OCI-M2 (cell line): ENCODE measurements around the gene BPIFB6.

Experiments
- DNase-seq: peaks from one replicate; lab custom pipeline; 2025; ENCODE audit not compliant: unreplicated experiment; lab: John Stamatoyannopoulos, UW

The BPIFB6 gene

DNA sequence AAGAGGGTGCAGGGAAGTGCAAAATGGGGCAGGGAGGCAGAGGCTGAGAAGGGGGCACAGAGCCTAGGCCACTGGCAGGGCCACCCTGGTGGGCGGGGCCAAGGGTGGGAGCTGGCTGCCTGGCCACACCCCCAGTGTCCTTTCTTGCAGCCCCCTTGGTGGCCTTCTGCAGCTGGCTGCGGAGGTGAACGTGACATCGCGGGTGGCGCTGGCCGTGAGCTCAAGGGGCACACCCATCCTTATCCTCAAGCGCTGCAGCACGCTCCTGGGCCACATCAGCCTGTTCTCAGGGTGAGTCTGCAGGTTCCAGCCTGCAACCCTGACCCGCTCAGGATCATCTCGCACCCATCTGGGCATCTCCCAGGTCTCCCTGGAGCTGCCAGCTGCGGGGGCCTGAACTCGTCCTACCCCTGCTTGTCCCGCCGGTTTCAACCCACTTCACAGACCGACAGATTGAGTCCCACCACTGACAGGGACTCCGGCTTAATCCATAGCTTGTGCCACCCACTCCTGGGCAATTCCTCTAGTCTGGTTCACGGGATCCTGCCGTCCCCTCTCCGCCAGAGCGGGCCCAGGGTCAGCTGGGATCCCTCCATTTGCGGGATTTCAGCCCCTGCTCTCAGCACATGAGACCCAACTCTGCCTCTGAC lies 28.4 kb downstream of the BPIFB6 start:
- no peak for DNase-seq

DNA sequence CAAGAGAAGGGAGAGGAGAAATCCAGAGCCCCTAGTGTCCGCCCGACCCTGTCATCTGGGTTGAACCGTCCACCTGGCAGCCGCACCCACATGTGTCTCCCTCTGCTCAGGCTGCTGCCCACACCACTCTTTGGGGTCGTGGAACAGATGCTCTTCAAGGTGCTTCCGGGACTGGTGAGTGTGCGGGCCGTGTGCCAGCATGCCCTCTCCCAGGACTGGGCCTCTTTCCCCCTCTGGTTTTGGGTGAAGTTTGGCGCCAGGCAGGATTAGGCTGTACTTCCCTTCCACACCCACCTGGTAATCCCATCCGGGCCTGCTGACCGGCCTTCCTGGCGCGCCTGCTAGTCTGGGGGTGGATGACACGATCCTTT lies 30.2 kb downstream of the BPIFB6 start:
- DNase-seq: no peak

DNA sequence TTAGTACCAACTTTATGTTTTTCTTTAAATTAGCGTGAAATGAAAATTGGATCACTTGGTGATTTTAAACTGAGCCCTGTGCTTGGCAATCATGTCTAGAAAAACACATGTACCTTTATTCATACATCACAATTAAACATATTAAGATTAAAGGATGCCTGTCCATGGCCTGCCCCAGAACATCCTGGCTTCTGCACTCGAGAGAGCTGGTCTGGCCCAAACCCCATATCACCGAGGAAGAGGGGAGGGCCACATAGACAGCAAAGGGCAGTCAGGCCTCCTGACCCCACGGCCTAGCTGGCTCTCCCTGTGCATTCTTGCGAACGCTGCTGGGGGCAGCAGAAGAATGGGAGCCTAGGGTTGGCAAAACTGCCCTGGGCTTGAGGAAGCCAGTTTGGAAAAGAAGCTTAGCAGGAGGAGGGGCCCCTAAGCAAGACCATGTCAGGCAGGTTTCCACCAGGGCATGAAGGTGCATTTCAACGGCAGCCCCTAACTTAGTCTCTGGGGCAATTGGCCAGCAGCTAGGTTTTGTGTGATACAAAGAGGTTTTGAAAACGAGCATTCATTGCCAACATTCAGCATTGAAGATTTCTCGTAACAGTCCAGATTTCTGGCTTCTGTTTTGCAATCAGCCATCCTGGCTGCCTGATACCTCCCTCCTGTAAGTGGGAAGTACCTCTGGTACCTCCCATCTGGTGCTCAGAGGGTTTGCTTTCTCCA lies 30.8 kb downstream of the BPIFB6 start:
- no peak for DNase-seq

DNA sequence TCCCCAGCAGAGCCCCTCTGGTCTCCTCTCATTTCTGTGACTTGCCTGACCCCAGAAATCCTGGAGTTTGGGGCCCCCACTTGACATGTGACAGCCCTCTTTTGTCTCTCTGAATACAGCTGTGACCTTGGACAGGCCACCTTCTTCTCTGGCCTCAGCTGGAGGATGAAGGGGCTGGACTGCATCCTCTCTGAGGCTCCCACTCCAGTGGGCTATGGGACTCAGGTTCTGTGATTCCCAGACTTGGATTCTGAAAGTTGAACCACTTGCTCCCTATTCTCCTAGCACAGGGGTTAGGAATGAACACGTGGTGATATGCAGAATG lies 31.3 kb downstream of the BPIFB6 start:
- DNase-seq: no peak

DNA sequence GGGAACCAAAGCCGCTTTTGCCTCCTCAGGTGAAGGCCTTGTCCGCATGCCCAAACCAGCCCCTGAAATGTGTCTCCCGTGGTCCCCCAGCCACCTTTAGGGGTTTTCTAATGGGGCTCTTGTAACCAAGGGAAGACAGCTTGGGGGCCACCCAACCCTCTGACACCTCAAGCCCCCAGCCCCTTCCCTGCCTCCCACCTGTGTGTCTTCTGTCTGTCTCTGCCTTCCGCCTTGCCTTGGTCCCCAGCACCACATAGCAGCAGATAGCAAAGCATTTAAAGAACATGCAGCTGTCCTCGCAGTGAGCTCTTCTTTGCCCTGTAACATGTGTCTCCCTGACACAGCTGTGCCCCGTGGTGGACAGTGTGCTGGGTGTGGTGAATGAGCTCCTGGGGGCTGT lies 31.8 kb downstream of the BPIFB6 start:
- no peak for DNase-seq

DNA sequence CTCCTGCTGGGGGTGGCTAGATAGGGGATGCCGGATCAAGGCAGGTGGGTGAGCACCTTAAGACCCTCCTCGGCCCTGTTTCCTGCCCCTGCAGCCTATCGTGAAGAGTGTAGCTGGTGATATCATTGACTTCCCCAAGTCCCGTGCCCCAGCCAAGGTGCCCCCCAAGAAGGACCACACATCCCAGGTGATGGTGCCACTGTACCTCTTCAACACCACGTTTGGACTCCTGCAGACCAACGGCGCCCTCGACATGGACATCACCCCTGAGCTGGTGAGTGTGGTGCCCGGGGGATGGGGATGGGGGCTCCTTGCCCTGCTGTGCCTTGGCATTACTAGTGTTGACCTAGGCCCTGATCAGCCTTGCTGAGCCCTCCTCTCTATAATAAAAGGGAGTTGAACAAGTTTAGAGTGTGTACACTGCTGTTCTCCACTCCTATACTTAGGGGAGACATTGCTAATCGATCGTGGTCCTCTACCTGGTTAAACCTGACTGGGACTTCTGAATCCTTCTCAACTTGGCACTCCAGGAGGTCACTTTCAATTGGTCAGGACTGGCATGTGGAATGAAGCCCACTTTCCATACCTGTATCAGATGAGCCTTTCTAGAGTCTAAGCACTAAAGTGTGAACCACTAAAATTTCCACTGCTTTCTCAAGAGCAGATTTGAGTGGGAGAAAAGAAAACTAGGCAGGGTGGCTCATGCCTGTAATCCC lies 33.3 kb downstream of the BPIFB6 start:
- DNase-seq: no peak

DNA sequence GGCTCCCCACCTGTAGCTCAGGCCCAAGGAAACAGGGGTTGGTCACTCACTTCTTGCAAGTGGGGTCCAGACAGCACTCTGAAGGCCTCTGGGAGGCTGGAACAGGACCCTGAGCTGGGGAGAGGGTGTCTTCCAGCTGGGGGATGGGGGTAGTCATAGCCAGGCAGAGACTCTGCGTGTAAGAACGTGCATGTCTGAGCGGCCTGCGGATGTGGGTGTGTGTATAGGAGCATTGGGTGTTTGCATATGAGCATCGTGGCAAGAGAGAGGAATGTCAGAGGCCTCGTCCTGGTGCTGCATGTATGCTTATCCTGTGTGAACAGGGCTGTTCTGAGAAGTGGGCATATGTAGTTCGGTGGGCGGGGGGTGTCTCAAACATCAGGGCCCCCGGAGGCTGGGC lies 34.3 kb downstream of the BPIFB6 start:
- no peak for DNase-seq

DNA sequence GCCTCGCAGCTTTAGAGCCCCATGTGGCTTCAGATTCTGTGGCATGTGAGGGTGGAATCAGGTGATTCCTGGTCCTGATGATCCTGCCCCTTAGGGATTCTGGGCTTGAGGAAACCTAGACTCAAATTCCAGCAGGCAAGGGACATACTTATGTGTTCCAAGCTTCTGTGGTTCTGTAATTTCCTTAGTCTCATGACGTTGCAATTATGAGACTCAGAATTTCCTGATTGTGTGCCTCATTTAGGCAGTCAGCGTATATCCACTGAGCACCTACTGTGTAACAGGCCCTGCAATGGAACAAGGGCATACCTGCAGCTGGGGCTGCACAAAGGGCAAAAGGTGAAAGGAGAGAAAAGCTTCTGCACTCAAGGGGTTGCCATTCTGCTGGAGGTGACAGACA lies 36.4 kb downstream of the BPIFB6 start:
- DNase-seq: no peak

DNA sequence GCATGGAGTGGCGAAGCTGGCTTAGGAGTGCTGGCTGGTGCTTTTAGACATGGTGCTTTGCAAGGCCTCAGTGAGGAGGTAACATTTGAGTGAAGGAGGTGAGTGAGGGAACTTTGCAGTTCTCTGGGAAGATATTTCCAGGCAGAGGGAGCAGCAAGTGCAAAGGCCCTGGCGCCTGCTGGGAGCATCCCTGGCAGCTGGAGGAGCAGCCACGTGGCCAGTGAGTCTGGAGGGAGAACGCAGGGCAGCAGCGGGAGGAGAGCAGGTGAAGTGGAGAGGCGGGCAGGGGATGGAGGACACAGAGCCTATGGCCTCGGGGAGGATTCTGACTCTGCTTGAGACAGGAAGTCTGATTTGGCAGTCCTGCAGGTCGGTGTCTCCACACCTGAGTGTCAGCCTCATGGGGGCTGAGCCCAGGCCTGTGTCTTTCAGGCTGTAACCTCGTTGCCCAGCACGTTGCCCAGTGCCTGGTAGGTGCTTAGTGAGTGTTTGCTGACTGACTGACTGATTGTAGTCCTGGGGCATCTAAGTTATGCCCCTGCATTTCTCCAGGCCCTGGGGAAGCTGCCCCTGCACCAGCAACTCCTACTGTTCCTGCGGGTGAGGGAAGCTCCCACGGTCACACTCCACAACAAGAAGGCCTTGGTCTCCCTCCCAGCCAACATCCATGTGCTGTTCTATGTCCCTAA lies 36.9 kb downstream of the BPIFB6 start:
- DNase-seq: no peak

DNA sequence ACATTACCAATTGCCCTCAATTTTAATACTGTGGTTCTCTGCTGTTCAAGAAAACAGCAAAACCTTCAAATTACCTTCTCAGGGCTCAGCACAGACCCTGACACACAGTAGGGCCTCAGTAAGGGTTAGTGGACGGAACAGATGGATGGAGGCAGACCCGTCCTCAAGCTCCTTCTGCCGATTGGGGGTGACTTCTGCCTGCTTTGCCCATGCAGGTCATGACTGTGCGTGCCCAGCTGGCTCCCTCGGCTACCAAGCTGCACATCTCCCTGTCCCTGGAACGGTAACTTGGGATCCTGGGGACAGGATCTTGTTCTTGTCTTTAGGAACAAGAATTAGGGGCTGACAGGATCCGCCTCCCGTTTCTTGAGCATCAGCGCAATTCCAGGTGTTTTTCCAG lies 38.2 kb downstream of the BPIFB6 start:
- no peak for DNase-seq

DNA sequence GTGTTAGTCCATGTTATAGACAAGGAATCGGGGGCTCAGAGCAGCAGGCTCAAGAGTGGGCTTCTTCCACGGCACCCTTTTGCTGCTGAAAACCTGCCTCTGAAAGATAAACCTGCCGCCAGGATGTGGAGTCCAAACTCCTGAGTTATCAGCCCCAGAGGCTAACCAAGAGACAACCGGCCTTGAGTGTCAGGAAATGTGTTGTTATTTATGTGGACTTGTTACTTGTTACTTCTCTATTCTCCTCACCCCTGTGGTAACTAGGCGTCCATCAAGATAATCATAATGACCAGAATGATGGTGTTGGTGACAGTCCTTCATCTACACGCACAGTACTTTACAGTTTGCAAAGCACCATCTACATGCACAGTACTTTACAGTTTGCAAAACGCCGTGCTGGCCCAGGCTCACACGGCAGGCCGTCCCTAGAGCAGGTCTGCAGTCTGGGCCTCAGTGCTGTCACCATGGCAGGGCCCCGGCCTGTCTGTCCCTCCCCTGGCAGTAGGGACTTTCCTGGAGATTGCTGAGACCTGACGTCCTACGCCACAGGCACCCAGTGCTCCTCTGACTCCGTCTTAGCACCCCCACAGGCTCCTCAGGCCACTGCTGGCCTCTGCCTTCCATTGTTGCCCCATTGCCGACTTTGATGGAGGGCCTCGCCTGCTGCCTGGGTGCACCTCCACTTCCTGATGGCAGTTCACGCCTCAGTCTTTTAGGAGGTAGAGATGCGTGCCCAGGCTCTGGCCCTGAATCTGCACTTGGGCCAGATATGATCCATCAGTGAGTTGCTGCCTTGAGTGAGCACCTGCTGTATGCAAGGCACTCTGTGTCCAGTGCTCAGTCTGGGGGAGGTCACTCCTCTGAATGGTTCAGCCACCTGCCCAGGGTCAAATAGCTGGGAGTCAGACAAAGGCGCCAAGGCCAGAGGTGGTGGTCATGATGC lies 38.9 kb downstream of the BPIFB6 start:
- no peak for DNase-seq

DNA sequence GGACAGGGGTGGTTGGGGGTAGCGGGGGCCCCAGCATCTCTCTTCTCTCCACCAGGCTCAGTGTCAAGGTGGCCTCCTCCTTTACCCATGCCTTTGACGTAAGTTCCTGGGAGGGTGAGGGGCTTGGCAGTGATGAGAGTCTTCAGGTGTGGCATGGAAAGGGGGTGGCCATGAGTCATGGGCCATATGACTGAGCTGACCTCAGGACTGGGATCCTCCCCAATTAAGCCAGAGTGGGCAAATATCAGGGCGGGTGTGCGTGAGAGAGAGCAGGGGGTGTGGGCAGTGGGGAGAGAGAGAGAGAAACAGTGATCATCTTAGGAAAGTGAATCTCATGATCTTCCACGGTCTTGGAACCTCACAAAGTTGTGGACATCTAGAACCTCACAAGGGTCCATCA lies 39.8 kb downstream of the BPIFB6 start:
- DNase-seq: no peak

DNA sequence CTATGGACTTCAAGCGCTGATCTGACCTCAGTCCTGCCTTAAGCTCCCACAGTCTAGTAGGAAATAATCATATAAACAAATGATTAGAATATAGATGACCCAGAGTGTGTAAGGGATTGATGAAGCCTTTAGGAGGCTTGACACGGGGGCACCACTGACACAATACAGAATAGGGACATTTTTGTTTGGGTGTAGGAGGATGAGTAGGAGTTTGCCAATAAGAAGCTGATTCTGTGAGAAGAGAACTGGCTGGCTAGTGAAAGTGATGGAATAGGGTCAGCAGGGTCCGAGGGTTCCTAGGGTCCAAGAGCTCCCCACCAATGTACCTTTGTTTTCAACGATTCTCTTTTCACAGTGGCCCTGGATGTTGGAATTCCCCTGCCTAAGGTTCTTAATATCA lies 40.9 kb downstream of the BPIFB6 start:
- no peak for DNase-seq

DNA sequence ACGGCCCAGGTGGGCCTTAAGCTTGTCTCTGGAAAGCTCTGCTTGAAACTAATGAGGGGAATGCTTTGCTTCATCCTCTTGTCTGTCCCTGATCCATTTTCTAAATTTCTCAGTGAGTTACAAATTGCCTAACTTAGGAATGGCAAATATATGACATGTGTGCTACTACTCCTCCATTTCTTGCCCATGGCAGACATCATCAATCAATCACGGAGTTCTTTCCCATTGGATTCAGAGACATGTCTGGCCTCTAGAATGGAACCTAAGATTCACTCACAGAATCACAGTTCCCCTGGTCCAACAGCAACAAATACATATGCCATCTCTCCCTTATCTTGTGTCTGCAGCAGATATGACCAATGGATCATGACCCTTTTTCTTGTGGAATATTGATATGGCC lies 41.4 kb downstream of the BPIFB6 start:
- no peak for DNase-seq

DNA sequence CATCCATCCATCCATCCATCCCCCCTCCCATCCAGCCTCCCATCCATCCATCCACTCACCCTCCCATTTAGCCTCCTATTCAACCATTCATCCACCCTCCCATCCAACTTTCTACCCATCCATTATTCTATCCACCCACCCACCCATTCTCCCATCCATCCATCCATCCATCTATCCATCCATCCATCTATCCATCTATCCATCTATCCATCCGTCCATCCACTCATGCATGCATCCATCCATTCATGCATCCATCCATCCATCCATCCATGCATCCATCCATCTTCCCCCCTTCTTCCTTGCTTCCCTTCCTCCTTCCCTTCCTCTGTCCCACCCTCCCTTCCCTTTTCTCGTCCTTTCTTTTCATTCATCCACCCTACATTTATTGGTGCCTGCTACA lies 43.2 kb downstream of the BPIFB6 start:
- DNase-seq: no peak

DNA sequence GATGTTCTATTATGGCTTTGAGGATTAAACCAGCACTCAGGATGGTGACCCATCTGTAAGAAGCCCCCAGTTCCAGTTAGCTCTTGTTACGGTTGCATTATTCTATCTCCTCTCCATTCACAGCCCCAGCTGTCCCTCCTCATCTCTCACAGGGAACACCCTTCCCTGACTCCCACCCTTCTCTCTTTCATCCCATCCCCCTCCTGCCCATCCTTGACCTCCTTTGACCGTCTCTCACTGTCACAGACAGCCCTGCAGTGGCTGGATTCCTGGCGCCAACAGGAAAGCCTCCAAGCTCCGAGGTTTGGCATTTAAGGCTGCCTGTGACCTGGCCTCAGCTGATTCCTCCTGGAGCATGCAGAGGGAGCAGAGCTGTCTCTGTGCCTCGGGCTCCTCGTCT lies 43.8 kb downstream of the BPIFB6 start:
- DNase-seq: no peak

DNA sequence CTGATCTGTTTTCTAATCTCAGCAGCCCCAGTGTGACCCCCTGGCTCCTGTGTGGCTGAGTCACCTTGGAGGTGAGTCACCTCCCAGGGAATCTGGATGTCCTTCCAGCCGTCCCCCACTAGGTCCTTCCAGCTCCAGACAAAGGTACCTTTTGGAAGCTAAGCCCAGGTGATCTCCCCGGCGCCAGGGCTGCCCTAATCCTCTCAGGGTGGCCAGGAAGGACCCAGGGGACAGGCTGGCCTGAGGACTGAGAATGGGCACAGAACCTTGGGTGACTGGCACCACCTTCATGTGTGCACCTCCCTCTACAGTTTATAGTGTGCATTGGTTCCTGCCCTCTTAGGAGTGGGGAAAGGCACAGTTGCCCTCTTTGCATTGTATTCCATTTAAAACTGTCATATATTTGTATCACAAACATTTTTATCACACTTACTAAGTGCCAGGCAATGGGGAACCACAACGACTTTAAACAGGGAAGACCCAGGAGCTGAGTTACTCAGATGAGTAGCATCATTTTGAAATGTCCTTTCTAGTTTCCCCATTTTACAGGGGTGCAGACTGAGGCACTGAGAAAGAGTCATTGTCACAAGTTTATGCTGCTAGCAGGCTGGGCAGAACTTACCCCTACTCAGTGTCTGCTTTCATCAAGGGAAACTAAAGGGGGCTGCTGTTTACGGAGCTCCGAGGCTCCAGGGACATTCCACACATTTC lies 45.4 kb downstream of the BPIFB6 start:
- no peak for DNase-seq

DNA sequence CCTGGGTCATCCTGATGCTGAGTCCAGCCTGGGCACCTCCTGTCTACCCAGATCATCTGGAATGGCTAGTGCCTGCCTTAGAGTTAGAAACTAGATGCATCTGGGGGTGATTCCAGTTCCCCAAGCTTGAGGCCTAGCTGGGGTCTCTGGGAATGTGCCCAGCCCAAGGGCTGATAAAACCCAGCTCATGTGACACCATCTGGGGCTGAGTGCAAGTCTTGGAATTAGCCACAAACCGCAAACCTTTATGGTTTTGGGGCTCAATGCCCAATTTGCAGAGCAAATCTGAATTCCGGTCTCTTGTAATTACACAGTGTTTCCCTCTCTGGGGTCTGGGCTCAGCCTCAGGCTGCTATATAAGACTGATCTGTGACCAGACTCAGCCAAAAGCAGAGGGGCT lies 47.8 kb downstream of the BPIFB6 start, which contains the start of gene BPIFB4:
TSS of gene BPIFB4 (plus strand) at position 385 of the 400 bp plus-strand sequence. CDS start 1,884 bp downstream, outside the sequence.
- no peak for DNase-seq

DNA sequence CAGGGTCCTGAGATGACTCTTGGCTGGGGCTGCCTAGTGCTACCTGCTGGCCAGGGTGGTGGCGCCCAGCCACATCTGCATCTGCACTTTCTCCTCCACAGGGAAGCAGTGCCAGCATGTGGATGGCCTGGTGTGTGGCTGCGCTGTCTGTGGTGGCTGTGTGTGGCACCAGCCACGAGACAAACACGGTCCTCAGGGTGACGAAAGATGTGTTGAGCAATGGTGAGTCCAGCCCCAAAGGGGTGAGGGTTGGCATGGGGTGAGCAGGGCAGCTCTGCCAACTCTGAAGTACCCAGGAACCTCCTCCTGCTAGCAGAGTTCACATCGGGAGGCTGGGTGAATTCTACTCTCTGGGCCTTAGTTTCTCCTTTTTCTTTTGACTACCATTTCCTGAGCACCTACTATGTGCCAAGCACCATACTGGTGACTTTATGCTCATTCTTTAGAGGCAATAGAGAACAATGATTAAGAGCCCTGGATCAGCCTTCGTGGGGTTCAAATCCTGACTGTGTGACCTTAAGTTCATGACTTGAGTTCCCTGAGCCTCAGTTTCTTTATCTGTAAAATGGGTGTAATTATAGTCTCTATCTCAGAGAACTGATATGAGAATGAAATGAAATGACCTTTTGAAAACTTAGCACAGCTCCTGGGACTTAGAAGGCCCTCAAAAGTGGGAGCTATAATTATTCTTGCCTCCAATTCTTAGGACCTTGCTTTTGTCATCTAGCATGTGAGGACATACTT lies 50.1 kb downstream of the BPIFB6 start:
- no peak for DNase-seq
